CD4-positive, alpha-beta T cell (primary cell): ENCODE results near the gene MYO5C. TPM values are rescaled to one million over a fixed set of nuclear protein-coding genes. Genes with fewer than 3 reads are reported as not detected.

Source experiments
- ATAC-seq: fragments of 200-7000 bp; cut with Tn5 transposase; one replicate; pipeline ENCODE4 v1.10.0; 2022; ENCODE audit warnings: mild to moderate bottlenecking; ENCODE audit not compliant: poor library complexity
- CTCF ChIA-PET: fragments of 350-600 bp; sonication (Branson Sonifier 250); formaldehyde crosslinking; loops from one replicate; lab custom pipeline; 2021; ENCODE audit warnings: antibody characterized with exemption, inconsistent platforms; lab: Charles Lee
- POLR2A ChIA-PET: fragments of 350-600 bp; sonication (Branson Sonifier 250); formaldehyde crosslinking; loops from one replicate; lab custom pipeline; 2021; ENCODE audit warnings: antibody characterized with exemption, inconsistent platforms; lab: Charles Lee
- DNase-seq, 14 experiments: peaks; one replicate each; pipeline ENCODE4 v3.0.0-alpha.2; 2013 to 2020; ENCODE audit warnings: mixed read lengths in 2 of 14
- H3K27ac ChIP-seq, 2 donors: one replicate each; pipeline versions ENCODE4 v1.5.1 to v1.7.0; 2013; ENCODE audit warnings: low read length in 2 of 2, low read depth in 1 of 2, mild to moderate bottlenecking in 1 of 2
- H3K27me3 ChIP-seq, 2 experiments: 1 replicate in 1 of 2; 2 replicates in 1 of 2; pipeline versions ENCODE4 v1.6.1 to v1.7.0; 2013; ENCODE audit warnings: low read length in 2 of 2, control low read depth in 1 of 2, mild to moderate bottlenecking in 1 of 2, moderate library complexity in 1 of 2; ENCODE audit not compliant: insufficient read depth in 2 of 2, control insufficient read depth in 1 of 2
- H3K36me3 ChIP-seq: one replicate; pipeline ENCODE4 v1.6.1; 2013; ENCODE audit warnings: low read length, control low read depth; ENCODE audit not compliant: insufficient read depth
- H3K4me1 ChIP-seq: one replicate; pipeline ENCODE4 v1.6.1; 2013; ENCODE audit warnings: low read length, control low read depth; ENCODE audit not compliant: insufficient read depth
- H3K4me3 ChIP-seq: one replicate; pipeline ENCODE4 v1.5.1; 2013; ENCODE audit warnings: mild to moderate bottlenecking, low read length, moderate library complexity
- H3K9me3 ChIP-seq, 2 experiments: 1 replicate in 1 of 2; 2 replicates in 1 of 2; pipeline versions ENCODE4 v1.6.1 to v1.7.0; 2013; ENCODE audit warnings: low read length in 2 of 2, mild to moderate bottlenecking in 2 of 2, control low read depth in 1 of 2, moderate library complexity in 1 of 2; ENCODE audit not compliant: control insufficient read depth in 1 of 2, insufficient read depth in 1 of 2
- H3K27ac Mint-ChIP-seq: one replicate; pipeline ENCODE4 v1.8.0; 2020; ENCODE audit warnings: mixed read lengths
- H3K27me3 Mint-ChIP-seq: one replicate; pipeline ENCODE4 v1.8.0; 2021; ENCODE audit warnings: mixed read lengths
- H3K36me3 Mint-ChIP-seq: one replicate; pipeline ENCODE4 v1.8.0; 2021; ENCODE audit warnings: low read depth, mixed read lengths
- H3K4me1 Mint-ChIP-seq: one replicate; pipeline ENCODE4 v1.8.0; 2021; ENCODE audit warnings: low read depth, mixed read lengths
- H3K4me3 Mint-ChIP-seq: one replicate; pipeline ENCODE4 v1.8.0; 2020; ENCODE audit warnings: mild to moderate bottlenecking, mixed read lengths
- H3K9me3 Mint-ChIP-seq: one replicate; pipeline ENCODE4 v1.8.0; 2020; ENCODE audit warnings: mixed read lengths
- intact Hi-C, 2 experiments: fragments of 100-400 bp; cut with DNase I in 1 of 2; cut with micrococcal nuclease in 1 of 2; formaldehyde crosslinking; loops; one replicate each; pipeline versions ENCODE4 v1.15.1 to v1.9.0; 2023 to 2025; cut with DNase I, micrococcal nuclease
- total RNA-seq, 174 experiments: library from RNA in 2 of 174; stranded (reverse) in 2 of 174; gene quantifications; one replicate each; pipeline ENCODE4 v1.2.3 and lab custom pipeline; 2021 to 2026
- TF ChIP-seq, protein P1 (sequence below): fragments of 200-600 bp; IDR thresholded peaks from one replicate; pipeline ENCODE4 v1.8.0; 2022; ENCODE audit warnings: antibody characterized with exemption, mild to moderate bottlenecking

MYO5C gene
- total RNA-seq, 2 experiments from 2014 or later = 0.53 to 0.93 TPM

DNA sequence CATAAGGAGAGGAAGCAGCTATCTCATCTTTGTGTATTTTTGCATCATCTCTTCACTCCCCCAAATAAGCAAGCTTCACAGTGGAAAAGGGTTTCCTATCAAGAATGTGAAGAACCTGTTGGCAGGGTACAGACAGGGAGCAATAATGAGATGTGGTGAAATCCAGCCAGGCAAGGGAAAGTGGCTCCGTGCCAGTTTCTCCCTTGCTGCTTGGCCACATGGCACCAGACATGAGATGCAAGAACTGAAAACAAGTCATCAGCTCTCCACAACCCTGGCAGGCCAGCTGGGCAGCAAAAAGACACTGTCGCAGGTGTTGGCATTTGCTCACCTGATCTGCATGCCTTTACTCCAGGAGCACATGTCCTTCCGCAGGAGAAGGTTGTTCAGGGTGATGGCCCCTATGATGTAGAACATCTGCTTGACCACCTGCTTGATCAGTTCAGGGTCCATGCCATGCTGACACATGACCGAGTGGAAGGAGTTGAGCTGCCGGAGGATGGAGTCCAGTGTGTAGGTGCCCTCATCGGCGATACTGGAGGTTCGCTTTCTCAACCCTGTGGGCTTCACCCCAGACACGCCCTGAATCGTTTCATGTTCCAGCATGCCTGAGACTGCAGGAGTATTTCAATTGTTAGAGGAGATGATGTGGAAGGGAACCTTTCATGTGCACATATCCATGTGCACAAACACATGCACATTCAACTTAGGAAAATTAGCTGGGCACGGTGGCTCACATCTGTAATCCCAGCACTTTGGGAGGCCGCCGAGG, 23.3 kb upstream of the MYO5C start:
- Histone ChIP-seq H3K27me3 (no peaks in the 10 kb centered on the region), H3K9me3 (no peaks in the 10 kb centered on the region), H3K27ac (no peak overlapping the region), H3K36me3 (peaks cover 77% of the 10 kb centered on the region), H3K4me1 (no peaks in the 10 kb centered on the region), H3K4me3 (no peak overlapping the region)
- H3K27ac Mint-ChIP-seq = no peak overlapping the region
- intact Hi-C loops = no loop called here
- CTCF ChIA-PET = no interaction called here
- peaks cover 89% of the 10 kb centered on the region for H3K36me3 Mint-ChIP-seq
- no peak overlapping the region for H3K4me3 Mint-ChIP-seq
- TF ChIP-seq, protein P1, sequence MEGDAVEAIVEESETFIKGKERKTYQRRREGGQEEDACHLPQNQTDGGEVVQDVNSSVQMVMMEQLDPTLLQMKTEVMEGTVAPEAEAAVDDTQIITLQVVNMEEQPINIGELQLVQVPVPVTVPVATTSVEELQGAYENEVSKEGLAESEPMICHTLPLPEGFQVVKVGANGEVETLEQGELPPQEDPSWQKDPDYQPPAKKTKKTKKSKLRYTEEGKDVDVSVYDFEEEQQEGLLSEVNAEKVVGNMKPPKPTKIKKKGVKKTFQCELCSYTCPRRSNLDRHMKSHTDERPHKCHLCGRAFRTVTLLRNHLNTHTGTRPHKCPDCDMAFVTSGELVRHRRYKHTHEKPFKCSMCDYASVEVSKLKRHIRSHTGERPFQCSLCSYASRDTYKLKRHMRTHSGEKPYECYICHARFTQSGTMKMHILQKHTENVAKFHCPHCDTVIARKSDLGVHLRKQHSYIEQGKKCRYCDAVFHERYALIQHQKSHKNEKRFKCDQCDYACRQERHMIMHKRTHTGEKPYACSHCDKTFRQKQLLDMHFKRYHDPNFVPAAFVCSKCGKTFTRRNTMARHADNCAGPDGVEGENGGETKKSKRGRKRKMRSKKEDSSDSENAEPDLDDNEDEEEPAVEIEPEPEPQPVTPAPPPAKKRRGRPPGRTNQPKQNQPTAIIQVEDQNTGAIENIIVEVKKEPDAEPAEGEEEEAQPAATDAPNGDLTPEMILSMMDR = no peak
- ATAC-seq = no peak
- H3K9me3 Mint-ChIP-seq = no peaks in the 10 kb centered on the region
- POLR2A ChIA-PET = no interaction called here
- no peak for DNase-seq
- H3K27me3 Mint-ChIP-seq = no peaks in the 10 kb centered on the region
- H3K4me1 Mint-ChIP-seq = no peaks in the 10 kb centered on the region

DNA sequence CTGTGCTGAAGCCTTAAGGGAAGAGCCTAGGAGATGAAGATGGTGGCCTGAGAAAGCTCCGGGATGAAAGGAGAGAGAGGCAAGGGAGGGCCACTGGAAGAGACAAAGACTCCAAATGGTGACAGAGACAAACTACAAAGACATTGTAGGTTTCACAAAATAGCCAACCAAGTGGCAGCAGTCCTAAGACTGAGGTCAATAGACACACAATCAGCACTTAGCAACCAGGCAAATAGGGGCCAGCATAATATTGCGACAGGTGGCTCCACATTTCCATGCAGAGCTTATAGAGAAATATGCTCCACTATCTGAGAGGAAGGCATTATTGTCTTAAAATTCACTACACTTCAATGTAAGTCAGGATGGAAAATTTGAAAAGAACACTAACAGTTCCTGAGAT, 22.1 kb upstream of the MYO5C start:
- ATAC-seq = no peak
- H3K9me3 Mint-ChIP-seq = no peaks in the 10 kb centered on the region
- no peak overlapping the region for H3K27ac Mint-ChIP-seq
- H3K36me3 Mint-ChIP-seq = peaks cover 92% of the 10 kb centered on the region
- DNase-seq = no peak
- TF ChIP-seq, protein P1 = no peak
- H3K27me3 Mint-ChIP-seq = no peaks in the 10 kb centered on the region
- H3K4me3 Mint-ChIP-seq = no peak overlapping the region
- ChIA-PET POLR2A (no interaction called here), CTCF (interaction anchor here (1.2 kb wide), 1 partner anchor 14 kb away, joined by 3 read pairs; no protein-coding TSS in a partner anchor)
- Histone ChIP-seq H3K4me1 (no peaks in the 10 kb centered on the region), H3K36me3 (peaks cover 82% of the 10 kb centered on the region), H3K27ac (no peak overlapping the region), H3K27me3 (no peaks in the 10 kb centered on the region), H3K9me3 (no peaks in the 10 kb centered on the region), H3K4me3 (no peak overlapping the region)
- intact Hi-C loops = no loop called here
- H3K4me1 Mint-ChIP-seq = no peaks in the 10 kb centered on the region

DNA sequence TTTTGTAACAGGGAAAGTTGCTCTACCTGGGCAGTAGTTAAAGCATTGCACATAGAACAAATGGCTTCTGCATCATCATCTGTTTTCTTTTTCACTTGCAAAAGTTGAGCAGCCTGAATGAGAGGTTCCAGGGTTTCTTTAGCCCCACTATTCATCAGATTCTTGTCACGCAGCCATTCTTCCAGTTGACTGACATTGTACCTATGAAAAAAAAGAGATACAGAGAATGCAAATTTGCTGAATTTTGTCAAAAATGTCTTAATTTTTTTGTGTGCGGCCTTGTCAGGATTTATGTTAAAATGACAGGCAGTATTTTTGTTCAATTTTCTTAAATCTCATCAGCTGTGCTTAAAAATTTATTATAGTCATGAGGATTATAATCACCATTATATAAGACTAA, 21.4 kb upstream of the MYO5C start:
- POLR2A ChIA-PET = no interaction called here
- intact Hi-C loops = no loop called here
- peaks cover 92% of the 10 kb centered on the region for H3K36me3 Mint-ChIP-seq
- no peaks in the 10 kb centered on the region for H3K4me1 ChIP-seq
- TF ChIP-seq, protein P1 = no peak
- no peaks in the 10 kb centered on the region for H3K9me3 Mint-ChIP-seq
- H3K4me3 ChIP-seq = no peak overlapping the region
- no peaks in the 10 kb centered on the region for H3K4me1 Mint-ChIP-seq
- peaks cover 81% of the 10 kb centered on the region for H3K36me3 ChIP-seq
- CTCF ChIA-PET = interaction anchor here (0.6 to 1.2 kb wide), 2 partner anchors 14 to 1317 kb away, joined by 3 read pairs; no protein-coding TSS in a partner anchor
- no peak for DNase-seq
- no peak overlapping the region for H3K27ac ChIP-seq
- no peak overlapping the region for H3K4me3 Mint-ChIP-seq
- no peaks in the 10 kb centered on the region for H3K9me3 ChIP-seq
- no peaks in the 10 kb centered on the region for H3K27me3 ChIP-seq
- no peak for ATAC-seq
- H3K27me3 Mint-ChIP-seq = no peaks in the 10 kb centered on the region
- H3K27ac Mint-ChIP-seq = no peak overlapping the region
